NCI-H82 treated with DMSO at 0.1 percent for 48 hours (cell line): ENCODE data around the gene FOXC1.

ENCODE experiments used
- DNase-seq: peaks from one replicate; lab custom pipeline; 2025; ENCODE audit not compliant: unreplicated experiment; lab: John Stamatoyannopoulos, UW

The FOXC1 gene

GRCh38 chr6:1622851-1623768 is 13.4 kb downstream of the FOXC1 start:
- DNase-seq = no peak

DNA sequence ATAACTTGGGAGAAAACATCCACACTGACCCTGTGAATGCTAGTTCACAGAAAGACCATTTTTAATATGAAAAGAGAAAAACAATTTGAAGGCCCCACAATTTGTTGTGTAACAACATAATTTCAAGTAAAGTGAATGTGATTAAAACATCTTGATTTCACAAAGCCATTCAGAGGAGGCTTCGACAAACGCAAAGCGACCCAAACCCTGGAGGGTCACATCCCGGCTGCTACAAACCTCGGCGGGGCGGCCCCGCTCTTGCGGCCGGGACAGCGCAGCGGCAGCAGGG is 14.0 kb downstream of the FOXC1 start:
- DNase-seq = no peak

- no peak for DNase-seq
Measured at GRCh38 chr6:1624058-1624850, 14.5 kb downstream of the FOXC1 start.

GRCh38 chr6:1624851-1625781 is 15.4 kb downstream of the FOXC1 start:
- DNase-seq = no peak

GRCh38 chr6:1625794-1626435 is 16.2 kb downstream of the FOXC1 start:
- no peak for DNase-seq

DNA sequence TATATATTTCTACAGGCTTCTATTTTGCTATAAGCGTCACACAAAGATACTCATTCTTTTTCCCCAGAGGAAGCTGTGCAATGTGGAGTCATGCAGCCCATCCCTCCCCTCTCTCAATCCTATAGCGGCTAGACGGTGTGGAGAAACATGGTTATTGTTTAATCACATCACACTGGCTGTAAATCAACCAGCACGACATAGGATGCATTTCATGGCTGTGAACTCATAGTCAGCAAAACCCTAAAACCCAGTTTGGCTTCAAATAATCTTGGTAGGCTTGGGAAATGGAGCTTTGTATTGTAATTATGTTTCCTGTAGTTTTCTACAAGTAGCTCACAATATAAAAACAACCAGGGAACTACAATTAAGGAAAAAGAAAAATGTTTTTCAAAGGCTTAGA is 16.8 kb downstream of the FOXC1 start:
- no peak for DNase-seq

DNA sequence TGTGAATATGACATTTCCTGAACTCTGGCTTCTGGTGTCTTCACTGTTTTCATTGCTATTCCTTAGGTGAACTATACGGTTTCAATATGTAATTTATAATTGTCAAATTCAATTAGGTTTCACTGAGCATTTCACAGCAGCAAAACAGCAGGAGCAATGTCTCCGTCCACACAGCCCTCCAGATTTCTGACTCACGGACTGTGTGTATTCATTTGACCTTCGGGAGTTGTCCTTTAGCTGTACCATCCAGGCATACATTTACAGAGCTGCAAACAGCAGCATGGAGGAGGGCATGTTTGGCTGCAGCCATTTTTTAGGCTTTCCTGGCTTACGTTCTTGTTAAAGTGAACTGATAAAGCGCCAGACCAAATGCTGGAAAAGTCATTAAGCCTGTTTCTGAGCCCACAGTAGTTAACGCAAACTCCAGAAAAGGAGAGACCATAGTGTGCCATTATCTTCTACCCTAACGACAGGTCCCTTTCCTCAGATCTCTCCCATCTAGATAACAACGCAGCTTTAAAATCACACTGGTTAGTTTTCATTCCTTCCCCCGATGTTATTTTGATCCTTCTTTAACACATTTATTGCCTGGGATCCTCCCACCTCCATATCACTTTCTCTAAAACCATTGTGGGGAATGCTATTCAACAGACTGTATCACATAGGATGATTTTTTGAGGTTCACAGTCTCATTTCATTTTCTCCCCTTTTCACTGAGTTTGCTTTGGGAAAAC is 18.3 kb downstream of the FOXC1 start:
- no peak for DNase-seq

- DNase-seq = no peak
Measured at GRCh38 chr6:1629316-1629715, 19.6 kb downstream of the FOXC1 start.

GRCh38 chr6:1630212-1630770 is 20.6 kb downstream of the FOXC1 start:
- no peak for DNase-seq

GRCh38 chr6:1630771-1631217 is 21.1 kb downstream of the FOXC1 start:
- no peak for DNase-seq

DNA sequence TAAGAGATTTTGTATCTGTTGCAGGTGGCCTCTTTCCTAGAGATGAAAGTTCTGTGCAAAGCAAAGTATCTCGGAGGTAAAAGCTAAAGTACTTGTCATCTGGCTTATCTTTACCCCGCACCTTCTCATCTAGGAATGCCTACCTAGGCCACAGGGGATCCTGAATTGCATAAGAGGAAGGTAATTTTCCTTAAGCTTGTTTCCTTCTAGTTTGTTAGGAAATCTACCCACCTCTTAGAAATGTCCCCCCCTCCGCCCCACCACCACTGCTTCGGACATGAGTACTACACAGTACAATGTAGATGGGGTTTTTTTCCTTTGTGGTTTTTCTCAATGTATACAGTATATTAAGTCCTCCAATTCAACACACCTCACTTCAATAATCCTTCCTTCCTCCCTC is 21.5 kb downstream of the FOXC1 start:
- no peak for DNase-seq

- no peak for DNase-seq
Measured at GRCh38 chr6:1633366-1634021, 23.8 kb downstream of the FOXC1 start.

- DNase-seq = no peak
Measured at GRCh38 chr6:1634081-1634480, 24.4 kb downstream of the FOXC1 start.

GRCh38 chr6:1635305-1636010 is 25.7 kb downstream of the FOXC1 start:
- no peak for DNase-seq

- DNase-seq = no peak
Measured at GRCh38 chr6:1636272-1636825, 26.6 kb downstream of the FOXC1 start.

DNA sequence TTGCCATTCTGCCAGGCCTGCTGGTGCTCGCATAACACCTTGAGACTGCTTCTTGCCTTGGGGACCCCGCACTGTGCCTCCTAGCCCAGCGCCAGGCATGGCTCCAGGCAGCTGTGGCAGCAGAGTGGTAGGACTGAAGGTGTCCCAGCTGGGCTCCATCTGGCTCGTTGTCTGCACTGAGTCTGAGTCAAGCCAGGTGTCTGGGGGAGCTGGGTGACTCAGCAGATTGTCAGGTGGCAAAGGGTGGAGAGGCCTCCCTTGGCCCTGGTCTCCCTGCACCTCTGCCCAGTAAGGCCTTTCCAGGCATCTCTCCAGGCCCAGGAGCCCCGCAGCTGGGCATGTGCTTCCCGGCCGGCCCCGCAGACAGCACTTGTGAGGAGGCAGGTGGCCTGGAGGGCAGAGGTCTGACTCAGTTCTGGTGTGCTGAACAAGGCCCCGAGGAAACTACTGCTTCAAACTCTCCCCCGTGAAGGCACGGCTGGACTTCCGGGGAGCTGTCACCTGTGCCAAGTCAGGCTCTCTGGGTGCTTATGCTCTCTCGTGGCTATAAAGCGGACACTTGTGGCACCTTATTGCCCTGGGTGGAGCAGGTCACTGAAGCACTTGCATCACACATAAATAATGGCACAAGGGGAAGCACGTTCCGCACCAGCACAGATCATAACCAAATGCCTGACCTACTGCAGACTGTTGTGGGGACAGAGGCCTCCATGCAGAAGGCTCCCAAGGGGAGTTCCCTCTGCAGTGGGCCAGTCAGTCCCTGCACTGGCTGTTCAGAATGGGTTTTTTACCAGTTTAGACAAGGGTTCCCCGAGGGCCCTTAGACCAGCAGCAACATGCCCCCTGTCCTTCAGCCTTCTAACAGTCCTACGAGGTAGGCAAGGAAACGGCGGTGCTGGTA is 27.5 kb downstream of the FOXC1 start:
- no peak for DNase-seq

GRCh38 chr6:1639430-1639829 is 29.7 kb downstream of the FOXC1 start:
- no peak for DNase-seq
